DOHH2 (cell line): ENCODE measurements around the gene PRRT1.

Experiments used
- CTCF ChIP-seq: fragments of 200-600 bp; sonication (generic); IDR thresholded peaks from one replicate; pipeline ENCODE4 v1.5.1; 2014; ENCODE audit warnings: antibody characterized with exemption, mild to moderate bottlenecking, low read depth, low read length; ENCODE audit not compliant: poor library complexity, severe bottlenecking
- EZH2phosphoT487 ChIP-seq: fragments of 200-600 bp; sonication (generic); IDR thresholded peaks from 2 replicates; pipeline ENCODE4 v1.6.1; 2017; ENCODE audit warnings: borderline replicate concordance, mild to moderate bottlenecking, antibody characterized with exemption, low read length, moderate library complexity, mixed read lengths

DNA sequence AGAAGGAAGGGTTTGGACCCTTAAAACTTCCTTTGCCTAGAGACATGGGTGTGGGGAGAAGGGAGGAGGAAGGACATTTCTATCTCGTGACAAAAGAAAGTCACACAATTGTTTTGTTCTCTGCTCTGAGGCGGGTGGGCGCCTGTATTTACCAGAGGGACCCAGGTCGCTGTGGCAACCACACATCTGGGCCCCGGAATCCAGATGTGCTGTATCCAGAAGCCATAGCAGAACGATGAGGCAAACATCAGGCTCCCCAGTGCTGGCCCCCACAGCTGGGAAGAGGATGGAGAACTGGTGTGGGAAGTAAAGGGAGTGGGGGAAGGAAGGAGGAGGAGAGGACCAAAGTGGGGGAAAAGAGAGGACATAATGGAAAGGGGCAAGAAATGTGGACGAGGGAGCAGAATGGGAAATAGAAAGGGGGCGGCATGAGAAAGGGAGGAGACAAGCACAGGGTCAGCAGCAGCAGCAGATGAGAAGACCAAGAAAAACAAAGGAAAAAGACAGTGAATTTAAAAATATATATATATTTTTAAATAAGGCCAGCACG lies 39.2 kb downstream of the PRRT1 start:
- no peak for TF ChIP-seq EZH2phosphoT487
- no peak for TF ChIP-seq CTCF
